Endothelial cell of umbilical vein (primary cell): ENCODE measurements around the gene TRPM3.

ENCODE experiments used
- CTCF ChIP-seq, 2 donors: IDR thresholded peaks; 1 replicate in 1 of 2; 2 replicates in 1 of 2; pipeline ENCODE4 v1.5.1; 2011; ENCODE audit warnings: low read length in 2 of 2, mild to moderate bottlenecking in 2 of 2, moderate library complexity in 2 of 2, control low read depth in 1 of 2, inconsistent platforms in 1 of 2, low read depth in 1 of 2; ENCODE audit not compliant: insufficient read depth in 1 of 2; ENCODE audit errors: extremely low read depth in 1 of 2
- EZH2 ChIP-seq: IDR thresholded peaks from 2 replicates; pipeline ENCODE4 v1.6.1; 2012; ENCODE audit warnings: borderline replicate concordance, low read depth, mild to moderate bottlenecking, moderate library complexity, low read length, inconsistent platforms; ENCODE audit not compliant: severe bottlenecking
- FOS ChIP-seq: IDR thresholded peaks from 2 replicates; pipeline ENCODE4 v1.6.1; 2011; ENCODE audit warnings: mild to moderate bottlenecking, low read length, moderate library complexity, borderline replicate concordance; ENCODE audit not compliant: insufficient read depth
- POLR2A ChIP-seq: IDR thresholded peaks from 2 replicates; pipeline ENCODE4 v1.6.1; 2012; ENCODE audit warnings: low read depth, mild to moderate bottlenecking, control low read depth, low read length
- POLR2AphosphoS5 ChIP-seq: IDR thresholded peaks from 2 replicates; pipeline ENCODE4 v1.6.1; 2012; ENCODE audit warnings: low read depth, mild to moderate bottlenecking, control low read depth, low read length, moderate library complexity; ENCODE audit not compliant: insufficient read depth

GRCh38 chr9:70581955-70582350 is 539.5 kb downstream of the TRPM3 start:
- no peak for TF ChIP-seq POLR2A
- no peak for TF ChIP-seq EZH2
- TF ChIP-seq CTCF (IDR thresholded peaks at IDR 0.05; ENCODE audit: extremely low read depth in 1 of 2, insufficient read depth in 1 of 2, low read depth in 1 of 2, low read length in 2 of 2) = no peak
- no peak for TF ChIP-seq POLR2AphosphoS5
- no peak for TF ChIP-seq FOS
